Cerebellar nuclear complex (tissue), 1 donor: ENCODE measurements around the gene RAB25.
A peak's percentile ranks its signal among the peaks of the same experiment; 100 is the strongest.

Experiments used
- DNase-seq, 2 experiments: peaks; one replicate each; lab custom pipeline; 2025; lab: John Stamatoyannopoulos, UW

The RAB25 gene

GRCh38 chr1:156079762-156080161 lies 18.8 kb downstream of the RAB25 start:
- no peak for DNase-seq

GRCh38 chr1:156080241-156080862 lies 19.4 kb downstream of the RAB25 start:
- DNase-seq = no peak

- DNase-seq = no peak
These were observed 19.9 kb downstream of the RAB25 start for GRCh38 chr1:156080863-156081179.

GRCh38 chr1:156081180-156081916 lies 20.4 kb downstream of the RAB25 start:
- no peak for DNase-seq

- DNase-seq = no peak
These were observed 21.0 kb downstream of the RAB25 start for GRCh38 chr1:156081917-156082308.

- peak in 1 of 2 experiments; percentile 17 for DNase-seq
These were observed 21.5 kb downstream of the RAB25 start, which contains the start of gene MEX3A for GRCh38 chr1:156082309-156083091. Gene MEX3A (minus strand): TSS chr1:156082465. CDS start chr1:156081998, 467 bp downstream.

GRCh38 chr1:156083800-156084790 lies 23.1 kb downstream of the RAB25 start:
- no peak for DNase-seq

GRCh38 chr1:156086256-156086662 lies 25.3 kb downstream of the RAB25 start:
- no peak for DNase-seq

GRCh38 chr1:156089704-156090103 lies 28.7 kb downstream of the RAB25 start:
- no peak for DNase-seq

- DNase-seq = no peak
These were observed 29.3 kb downstream of the RAB25 start for GRCh38 chr1:156090138-156090839.

- peak in 1 of 2 experiments; percentile 70 for DNase-seq
These were observed 29.9 kb downstream of the RAB25 start for GRCh38 chr1:156090840-156091188.

GRCh38 chr1:156091610-156092009 lies 30.6 kb downstream of the RAB25 start:
- no peak for DNase-seq

- DNase-seq = no peak
These were observed 35.0 kb downstream of the RAB25 start for GRCh38 chr1:156095906-156096508.

GRCh38 chr1:156096640-156097391 lies 35.9 kb downstream of the RAB25 start:
- DNase-seq = no peak

GRCh38 chr1:156097499-156098178 lies 36.7 kb downstream of the RAB25 start:
- DNase-seq = no peak

GRCh38 chr1:156098784-156099183 lies 37.8 kb downstream of the RAB25 start:
- no peak for DNase-seq

GRCh38 chr1:156099282-156099681 lies 38.3 kb downstream of the RAB25 start:
- DNase-seq = no peak

- DNase-seq = no peak
These were observed 39.4 kb downstream of the RAB25 start for GRCh38 chr1:156100205-156100995.

- no peak for DNase-seq
These were observed 40.9 kb downstream of the RAB25 start for GRCh38 chr1:156101880-156102279.
